Right lung (tissue), 5 donors: ENCODE data around the gene ACAP3. TPM values are rescaled to one million over a fixed set of nuclear protein-coding genes. Genes with fewer than 3 reads are reported as not detected.
"Not testable (repeated sequence)": the region's sequence is repeated elsewhere in the genome, so short reads cannot be mapped to it uniquely, and the experiment has no call there.

Experiments
- DNase-seq, 2 donors: peaks; one replicate each; pipeline ENCODE4 v3.0.0-alpha.2; 2013
- polyA plus RNA-seq, 5 donors: library from polyadenylated mRNA; unstranded; fragments of 120-200 nt; gene quantifications; one replicate each; pipeline versions ENCODE4 v1.2.1 to v1.2.3, GENCODE V29; 2013; ENCODE audit warnings: inconsistent platforms in 1 of 5, low replicate concordance in 1 of 5; ENCODE audit not compliant: insufficient read length in 5 of 5, insufficient read depth in 1 of 5

The ACAP3 gene
- polyA plus RNA-seq, 5 donors: 26.3 to 61.2 (median 38.8) TPM

- no peak for DNase-seq
Measured at GRCh38 chr1:1331068-1331965, 23.6 kb upstream of the ACAP3 start, which contains the start of gene TAS1R3. TAS1R3 (plus strand) TSS chr1:1331280; CDS start chr1:1331346, 66 bp downstream.

GRCh38 chr1:1330366-1331067 is 22.8 kb upstream of the ACAP3 start:
- no peak for DNase-seq

- no peak for DNase-seq
Measured at GRCh38 chr1:1329304-1330210, 21.8 kb upstream of the ACAP3 start.

GRCh38 chr1:1328254-1328653 is 20.5 kb upstream of the ACAP3 start:
- DNase-seq: no peak

GRCh38 chr1:1327291-1327690 is 19.6 kb upstream of the ACAP3 start:
- DNase-seq: no peak

- DNase-seq: no peak
Measured at GRCh38 chr1:1326075-1326605, 18.4 kb upstream of the ACAP3 start.

GRCh38 chr1:1325288-1326074 is 17.8 kb upstream of the ACAP3 start:
- DNase-seq: no peak

- peak; percentile 89 to 90 for DNase-seq
Measured at GRCh38 chr1:1324524-1325287, 17.0 kb upstream of the ACAP3 start, which contains the start of the genes CPTP and INTS11. CPTP (plus strand) TSS chr1:1324802; CDS start chr1:1326911, 2,109 bp downstream. INTS11 (minus strand) TSS chr1:1324660; CDS start chr1:1324608, 52 bp downstream.

GRCh38 chr1:1324084-1324523 is 16.4 kb upstream of the ACAP3 start:
- DNase-seq: no peak

- DNase-seq: no peak
Measured at GRCh38 chr1:1322952-1323351, 15.2 kb upstream of the ACAP3 start.

GRCh38 chr1:1322418-1322817 is 14.7 kb upstream of the ACAP3 start:
- no peak for DNase-seq

GRCh38 chr1:1321477-1321876 is 13.7 kb upstream of the ACAP3 start:
- no peak for DNase-seq

- no peak for DNase-seq
Measured at GRCh38 chr1:1320666-1321448, 13.1 kb upstream of the ACAP3 start.

GRCh38 chr1:1319646-1319941 is 11.9 kb upstream of the ACAP3 start:
- no peak for DNase-seq

- no peak for DNase-seq
Measured at GRCh38 chr1:1318777-1319645, 11.3 kb upstream of the ACAP3 start.

- DNase-seq: no peak
Measured at GRCh38 chr1:1318131-1318652, 10.5 kb upstream of the ACAP3 start.

GRCh38 chr1:1317420-1317819 is 9.7 kb upstream of the ACAP3 start:
- DNase-seq: no peak

- not testable (repeated sequence) for DNase-seq
Measured at GRCh38 chr1:1316199-1316598, 8.5 kb upstream of the ACAP3 start.
